KMS-11 (cell line): Measurements from ENCODE around the gene EIF4H.

ENCODE experiments used
- H2AFZ ChIP-seq: fragments of 200-600 bp; sonication (generic); 2 replicates; pipeline ENCODE4 v1.6.1; 2016; ENCODE audit warnings: antibody characterized with exemption, mixed run types, low read depth
- H3K27ac ChIP-seq: fragments of 200-600 bp; sonication (generic); 2 replicates; pipeline ENCODE4 v1.6.1; 2016; ENCODE audit warnings: mild to moderate bottlenecking, mixed run types
- H3K27me3 ChIP-seq: fragments of 200-600 bp; sonication (generic); 2 replicates; pipeline ENCODE4 v1.6.1; 2017; ENCODE audit warnings: mild to moderate bottlenecking, low read depth, mixed run types, moderate library complexity; ENCODE audit not compliant: insufficient read depth
- H3K36me3 ChIP-seq: fragments of 200-600 bp; sonication (generic); 2 replicates; pipeline ENCODE4 v1.6.1; 2017; ENCODE audit warnings: mild to moderate bottlenecking, mixed run types; ENCODE audit not compliant: insufficient read depth
- H3K4me1 ChIP-seq: fragments of 200-600 bp; sonication (generic); 2 replicates; pipeline ENCODE4 v1.6.1; 2016; ENCODE audit warnings: mild to moderate bottlenecking, low read depth, mixed run types; ENCODE audit not compliant: poor library complexity, severe bottlenecking
- H3K4me2 ChIP-seq: fragments of 200-600 bp; sonication (generic); 2 replicates; pipeline ENCODE4 v1.7.0; 2016; ENCODE audit warnings: mild to moderate bottlenecking, mixed run types
- H3K4me3 ChIP-seq: fragments of 200-600 bp; sonication (generic); IDR thresholded peaks from 2 replicates; pipeline ENCODE4 v1.6.1; 2017; ENCODE audit warnings: low read depth, low read length, mixed read lengths; ENCODE audit not compliant: insufficient read depth
- H3K79me2 ChIP-seq: fragments of 200-600 bp; sonication (generic); 2 replicates; pipeline ENCODE4 v1.6.1; 2016; ENCODE audit warnings: low read depth, mixed run types; ENCODE audit not compliant: insufficient read depth
- H3K9ac ChIP-seq: fragments of 200-600 bp; sonication (generic); 2 replicates; pipeline ENCODE4 v1.6.1; 2016; ENCODE audit warnings: mild to moderate bottlenecking, mixed run types
- H4K20me1 ChIP-seq: fragments of 200-600 bp; sonication (generic); 2 replicates; pipeline ENCODE4 v1.6.1; 2016; ENCODE audit warnings: mild to moderate bottlenecking, mixed run types; ENCODE audit not compliant: insufficient read depth
- CTCF ChIP-seq: fragments of 200-600 bp; sonication (generic); conservative IDR thresholded peaks from 2 replicates; pipeline ENCODE4 v1.6.1; 2017; ENCODE audit warnings: low read depth, mild to moderate bottlenecking, antibody characterized with exemption, low read length, moderate library complexity, mixed read lengths

EIF4H gene

GRCh38 chr7:74143383-74143782 is 30.8 kb upstream of the EIF4H start:
- no peaks in the 10 kb centered on the region for H3K79me2 ChIP-seq
- H3K4me2 ChIP-seq, result no peak overlapping the region
- no peak for TF ChIP-seq CTCF

GRCh38 chr7:74148491-74148890 is 25.7 kb upstream of the EIF4H start:
- Histone ChIP-seq H4K20me1 (no peaks in the 10 kb centered on the region), H3K27ac (no peak overlapping the region), H3K4me2 (no peak overlapping the region), H3K9ac (no peak overlapping the region), H2AFZ (no peak overlapping the region), H3K27me3 (no peaks in the 10 kb centered on the region), H3K79me2 (no peaks in the 10 kb centered on the region), H3K4me3 (no peak overlapping the region), H3K4me1 (no peaks in the 10 kb centered on the region), H3K36me3 (no peaks in the 10 kb centered on the region)
- no peak for TF ChIP-seq CTCF

More at GRCh38 chr7:74143383-74143782, 30.8 kb upstream of the EIF4H start:
- no peak overlapping the region for H3K9ac ChIP-seq
- no peaks in the 10 kb centered on the region for H3K27me3 ChIP-seq
- H3K27ac ChIP-seq, result no peak overlapping the region
- H4K20me1 ChIP-seq, result no peaks in the 10 kb centered on the region
- H2AFZ ChIP-seq, result no peak overlapping the region
- H3K36me3 ChIP-seq, result no peaks in the 10 kb centered on the region
- no peaks in the 10 kb centered on the region for H3K4me1 ChIP-seq
- no peak overlapping the region for H3K4me3 ChIP-seq

GRCh38 chr7:74149071-74149470 is 25.1 kb upstream of the EIF4H start:
- Histone ChIP-seq H3K4me3 (no peak overlapping the region), H4K20me1 (no peaks in the 10 kb centered on the region), H2AFZ (no peak overlapping the region), H3K27me3 (no peaks in the 10 kb centered on the region), H3K36me3 (no peaks in the 10 kb centered on the region), H3K79me2 (no peaks in the 10 kb centered on the region), H3K9ac (no peak overlapping the region), H3K27ac (no peak overlapping the region), H3K4me1 (no peaks in the 10 kb centered on the region), H3K4me2 (no peak overlapping the region)
- no peak for TF ChIP-seq CTCF

GRCh38 chr7:74149603-74150002 is 24.6 kb upstream of the EIF4H start:
- Histone ChIP-seq H3K27ac (no peak overlapping the region), H4K20me1 (no peaks in the 10 kb centered on the region), H3K4me2 (no peak overlapping the region), H3K9ac (no peak overlapping the region), H3K79me2 (no peaks in the 10 kb centered on the region), H2AFZ (no peak overlapping the region), H3K36me3 (no peaks in the 10 kb centered on the region), H3K4me1 (no peaks in the 10 kb centered on the region), H3K4me3 (no peak overlapping the region), H3K27me3 (no peaks in the 10 kb centered on the region)
- no peak for TF ChIP-seq CTCF
